Measurements from ENCODE around the gene STARD3. TPM values are rescaled to one million over a fixed set of nuclear protein-coding genes. Genes with fewer than 3 reads are reported as not detected.

The STARD3 gene
- total and polyA plus RNA-seq, 12 donors = 14.2 to 46.1 (median 19.9) TPM

DNA sequence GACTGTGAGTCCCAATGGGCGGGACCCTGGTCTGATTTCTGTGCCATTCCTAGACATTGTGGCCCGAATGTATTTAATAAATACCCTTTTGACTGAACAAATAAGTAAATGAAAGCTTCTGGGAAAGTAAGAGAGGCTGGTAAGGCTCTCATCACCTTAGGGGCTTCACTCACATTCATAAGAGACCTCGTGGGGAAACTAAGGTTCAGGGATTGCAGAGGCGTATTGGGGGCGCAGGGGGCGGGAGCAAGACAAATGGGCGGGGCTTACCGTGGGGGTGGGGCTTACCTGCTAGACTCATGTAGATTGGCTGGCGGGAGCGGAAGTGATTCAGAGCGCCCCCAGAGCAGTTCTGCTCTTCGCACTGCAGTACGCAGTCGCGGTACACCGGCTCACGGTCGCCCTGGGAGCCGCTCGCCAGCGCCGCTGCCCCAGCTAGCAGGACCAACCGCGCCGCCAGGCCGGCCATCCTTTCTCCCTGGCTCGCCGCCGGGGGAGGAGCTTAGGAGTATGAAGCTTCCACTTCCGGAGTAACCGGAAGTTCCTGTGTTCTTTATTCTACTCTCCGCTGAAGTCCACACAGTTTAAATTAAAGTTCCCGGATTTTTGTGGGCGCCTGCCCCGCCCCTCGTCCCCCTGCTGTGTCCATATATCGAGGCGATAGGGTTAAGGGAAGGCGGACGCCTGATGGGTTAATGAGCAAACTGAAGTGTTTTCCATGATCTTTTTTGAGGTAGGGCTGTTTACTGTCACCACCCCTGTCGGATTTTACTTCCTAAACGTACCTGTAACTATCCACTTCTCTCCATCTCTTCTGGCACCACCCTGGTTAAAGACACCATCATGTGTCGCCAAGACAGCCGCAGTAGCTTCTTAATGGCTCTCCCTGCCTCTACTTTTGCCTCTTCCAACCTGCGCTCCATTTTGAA is 50.9 kb downstream of the STARD3 start, which contains the start of gene PGAP3:
TSS of gene PGAP3 (minus strand) at position 512 of the 929 bp plus-strand sequence. CDS start at position 469, 43 bp downstream.
- WGBS, 2 donors = 4% methylated on average over 44 to 45 of the region's 45 CpGs
- peak within 1 kb of the TSS; percentile 62 to 90 (median 68) for H3K4me3 ChIP-seq
- intact Hi-C loops (cut with DNase I) = loop anchor here in 3 of 10 donors (5.0 kb wide), 1 partner anchor 44 kb away; the partner anchor contains the start of gene MIEN1 (in 3 of the 3)
- peak within 1 kb of the TSS; percentile 88 to 98 (median 94) for H3K27ac ChIP-seq
- ATAC-seq (peak; percentile 95 to 96 (median 95)), DNase-seq (peak; percentile 89)
- H3K27me3 ChIP-seq = no peaks in the 10 kb centered on the region
- peaks cover 2 to 19% (median 14%) of the 10 kb centered on the region in 9 donors for H3K4me1 ChIP-seq
- H3K36me3 ChIP-seq = peaks cover 0 to 28% (median 0%) of the 10 kb centered on the region in 9 donors
- H3K9me3 ChIP-seq = no peaks in the 10 kb centered on the region
- TF ChIP-seq, protein P1, sequence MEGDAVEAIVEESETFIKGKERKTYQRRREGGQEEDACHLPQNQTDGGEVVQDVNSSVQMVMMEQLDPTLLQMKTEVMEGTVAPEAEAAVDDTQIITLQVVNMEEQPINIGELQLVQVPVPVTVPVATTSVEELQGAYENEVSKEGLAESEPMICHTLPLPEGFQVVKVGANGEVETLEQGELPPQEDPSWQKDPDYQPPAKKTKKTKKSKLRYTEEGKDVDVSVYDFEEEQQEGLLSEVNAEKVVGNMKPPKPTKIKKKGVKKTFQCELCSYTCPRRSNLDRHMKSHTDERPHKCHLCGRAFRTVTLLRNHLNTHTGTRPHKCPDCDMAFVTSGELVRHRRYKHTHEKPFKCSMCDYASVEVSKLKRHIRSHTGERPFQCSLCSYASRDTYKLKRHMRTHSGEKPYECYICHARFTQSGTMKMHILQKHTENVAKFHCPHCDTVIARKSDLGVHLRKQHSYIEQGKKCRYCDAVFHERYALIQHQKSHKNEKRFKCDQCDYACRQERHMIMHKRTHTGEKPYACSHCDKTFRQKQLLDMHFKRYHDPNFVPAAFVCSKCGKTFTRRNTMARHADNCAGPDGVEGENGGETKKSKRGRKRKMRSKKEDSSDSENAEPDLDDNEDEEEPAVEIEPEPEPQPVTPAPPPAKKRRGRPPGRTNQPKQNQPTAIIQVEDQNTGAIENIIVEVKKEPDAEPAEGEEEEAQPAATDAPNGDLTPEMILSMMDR (IDR thresholded peaks at IDR 0.05) = peak in 2 of 9 donors; percentile 16 to 22

DNA sequence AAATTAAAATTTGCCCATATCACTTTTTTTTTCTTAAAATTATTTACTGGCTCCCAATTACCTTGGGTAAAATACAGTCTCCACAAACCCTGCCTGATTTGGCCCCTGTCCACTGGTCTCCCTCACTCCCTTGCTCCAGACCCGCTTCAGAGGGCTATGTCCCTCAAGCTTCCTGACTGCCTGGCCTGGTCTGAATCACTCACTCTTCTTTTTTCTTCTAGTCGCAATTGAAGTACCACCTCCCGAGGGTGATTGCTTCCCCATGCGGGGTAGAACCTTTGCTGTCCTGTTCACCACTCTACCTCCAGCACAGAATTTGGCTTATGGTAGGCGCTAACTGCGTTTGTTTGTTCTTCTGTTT is 51.5 kb downstream of the STARD3 start:
- Histone ChIP-seq H3K4me3 (peak overlapping the region; percentile 62 to 90 (median 68)), H3K27ac (peak overlapping the region; percentile 88 to 98 (median 94)), H3K36me3 (peaks cover 0 to 25% (median 0%) of the 10 kb centered on the region in 9 donors), H3K9me3 (no peaks in the 10 kb centered on the region), H3K4me1 (peaks cover 2 to 19% (median 14%) of the 10 kb centered on the region in 9 donors), H3K27me3 (no peaks in the 10 kb centered on the region)
- ATAC-seq (no peak), DNase-seq (no peak)
- TF ChIP-seq, protein P1 (IDR thresholded peaks at IDR 0.05) = no peak
- intact Hi-C loops (cut with DNase I) = loop anchor here in 3 of 10 donors (5.0 kb wide), 1 partner anchor 44 kb away; the partner anchor contains the start of gene MIEN1 (in 3 of the 3)
- 17 to 21% methylated on average over 6 of the region's 6 CpGs for WGBS, 2 donors

DNA sequence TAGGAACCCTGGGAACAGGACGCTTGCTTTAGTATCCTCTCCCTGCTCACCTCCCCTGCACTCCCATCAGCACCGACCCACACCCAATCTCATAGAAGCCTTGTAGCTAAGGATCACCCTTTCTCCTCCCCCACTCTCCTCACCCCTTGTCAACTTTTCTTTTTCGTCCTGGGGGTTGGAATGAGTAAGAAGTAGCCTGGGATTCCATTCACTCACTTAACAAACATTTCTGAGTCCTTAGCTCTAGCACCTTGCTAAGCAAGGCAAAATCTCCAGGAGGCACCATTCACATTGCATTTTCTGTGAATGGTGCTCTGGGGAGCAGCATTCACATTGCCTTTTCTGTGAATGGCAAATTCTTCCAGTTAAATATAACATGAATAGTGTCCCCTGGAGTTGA is 52.0 kb downstream of the STARD3 start:
- Histone ChIP-seq H3K9me3 (no peaks in the 10 kb centered on the region), H3K36me3 (peaks cover 0 to 20% (median 0%) of the 10 kb centered on the region in 9 donors), H3K4me1 (peaks cover 2 to 19% (median 14%) of the 10 kb centered on the region in 9 donors), H3K27ac (peak overlapping the region in 1 of 10 donors; percentile 88), H3K4me3 (peak overlapping the region in 7 of 10 donors; percentile 62 to 80 (median 69)), H3K27me3 (no peaks in the 10 kb centered on the region)
- DNase-seq (no peak), ATAC-seq (no peak)
- TF ChIP-seq, protein P1 (IDR thresholded peaks at IDR 0.05) = no peak
- WGBS, 2 donors = 38 to 41% methylated on average over 3 of the region's 3 CpGs
- intact Hi-C loops (cut with DNase I) = loop anchor here in 3 of 10 donors (5.0 kb wide), 1 partner anchor 43 kb away; the partner anchor contains the start of gene MIEN1 (in 3 of the 3)

DNA sequence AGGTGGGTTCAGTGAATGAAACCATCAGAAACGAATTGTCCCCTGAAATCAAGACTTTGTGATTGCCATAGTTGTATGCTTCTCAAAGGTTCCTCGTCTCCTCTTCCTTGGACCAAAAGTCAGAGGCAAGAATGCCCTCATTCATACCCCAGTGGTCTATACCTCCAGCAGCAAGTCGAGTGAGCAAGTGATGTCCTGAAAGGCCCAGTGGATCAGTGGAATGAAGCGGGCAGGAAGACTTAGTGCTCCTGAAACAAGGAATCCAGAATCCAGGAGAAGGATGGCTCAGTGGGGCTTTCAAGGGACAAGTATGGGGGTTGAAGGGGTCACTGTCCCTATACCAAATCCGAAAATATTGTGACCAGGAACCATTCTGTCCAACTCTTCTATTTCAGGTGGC is 57.6 kb downstream of the STARD3 start:
- intact Hi-C loops (cut with DNase I) = loop anchor here in 1 of 10 donors (5.0 kb wide), 1 partner anchor 33 kb away; no protein-coding TSS in a partner anchor
- no peaks in the 10 kb centered on the region for H3K36me3 ChIP-seq
- no peak for DNase-seq
- 92% methylated on average over 5 of the region's 5 CpGs for WGBS, 2 donors
- H3K9me3 ChIP-seq = no peaks in the 10 kb centered on the region
- ATAC-seq = no peak
- TF ChIP-seq, protein P1 (IDR thresholded peaks at IDR 0.05) = no peak
- peaks cover 0 to 8% (median 3%) of the 10 kb centered on the region in 9 donors for H3K4me1 ChIP-seq
- H3K27me3 ChIP-seq = peaks cover 0 to 9% (median 0%) of the 10 kb centered on the region in 7 donors
- no peak overlapping the region for H3K27ac ChIP-seq
- H3K4me3 ChIP-seq = no peak overlapping the region

All from heart right ventricle (tissue), 16 donors.